Smooth muscle cell of the umbilical artery (primary cell): ENCODE data around the gene KNOP1. TPM values are rescaled to one million over a fixed set of nuclear protein-coding genes. Genes with fewer than 3 reads are reported as not detected.

ENCODE experiments used
- total RNA-seq: library from RNA; depleted of rRNA; stranded (reverse); fragments of >200 nt; gene quantifications from 2 replicates; pipeline ENCODE4 v1.2.3, GENCODE V29; 2014

Gene KNOP1
- 12.8 and 16.4 TPM in 2 replicates for total RNA-seq

GRCh38 chr16:19717741-19718623, at the start of gene KNOP1, which contains the start of gene IQCK:
KNOP1 (minus strand) TSS chr16:19718227; CDS start chr16:19715035, 3,192 bp downstream.
IQCK (plus strand) TSS chr16:19718271; CDS start chr16:19718307, 36 bp downstream.

Other genes starting within 250 kb of the KNOP1 start
- 79.3 and 80.7 TPM in 2 replicates for gene GDE1, start 196.1 kb downstream of the KNOP1 start, total RNA-seq
- gene CCP110, start 194.3 kb downstream of the KNOP1 start, total RNA-seq: 11.0 and 18.9 TPM in 2 replicates
- 35.3 and 40.1 TPM in 2 replicates for gene VPS35L, start 162.5 kb downstream of the KNOP1 start, total RNA-seq
- 7.6 and 9.2 TPM in 2 replicates for gene IQCK, start within 50 bp of the KNOP1 start, total RNA-seq
- gene GPRC5B, start 166.6 kb upstream of the KNOP1 start, total RNA-seq: 5.6 and 18.7 TPM in 2 replicates